PC-9 (cell line): ENCODE measurements around the gene OR11A1. TPM values are rescaled to one million over a fixed set of nuclear protein-coding genes. Genes with fewer than 3 reads are reported as not detected.

Source experiments
- BruUV-seq: library from RNA; stranded (reverse); fragments of 400-500 nt; replicated peaks from 2 replicates; lab custom pipeline; 2021; lab: Mats Ljungman, UMichigan
- CTCF ChIA-PET: fragments of 300-600 bp; sonication (Branson Sonifier 250); formaldehyde crosslinking; loops from one replicate; lab custom pipeline; 2022; ENCODE audit warnings: antibody characterized with exemption; lab: Charles Lee
- POLR2A ChIA-PET: fragments of 300-600 bp; sonication (Branson Sonifier 250); formaldehyde crosslinking; loops from one replicate; lab custom pipeline; 2022; ENCODE audit warnings: antibody characterized with exemption; ENCODE audit not compliant: unreplicated experiment; lab: Charles Lee
- DNase-seq, 2 experiments: peaks; one replicate each; pipeline versions ENCODE4 v3.0.0 to v3.0.0-alpha.2; 2015 to 2022; ENCODE audit warnings: mixed read lengths in 1 of 2
- H2AFZ ChIP-seq: fragments of 200-600 bp; sonication (generic); 2 replicates; pipeline ENCODE4 v1.8.1; 2017; ENCODE audit warnings: antibody characterized with exemption
- H3F3A ChIP-seq: fragments of 200-600 bp; sonication (generic); 2 replicates; pipeline ENCODE4 v1.8.1; 2017; ENCODE audit warnings: antibody characterized with exemption, mild to moderate bottlenecking, low read depth; ENCODE audit not compliant: insufficient read depth
- H3K27ac ChIP-seq: fragments of 200-600 bp; sonication (generic); 2 replicates; pipeline ENCODE4 v1.6.1; 2016; ENCODE audit warnings: mixed run types
- H3K27me3 ChIP-seq: fragments of 200-600 bp; sonication (generic); 2 replicates; pipeline ENCODE4 v1.6.1; 2016; ENCODE audit warnings: low read depth, mixed run types; ENCODE audit not compliant: insufficient read depth
- H3K36me3 ChIP-seq: fragments of 200-600 bp; sonication (generic); 2 replicates; pipeline ENCODE4 v1.6.1; 2016; ENCODE audit warnings: low read depth, mixed run types
- H3K4me1 ChIP-seq: fragments of 200-600 bp; sonication (generic); replicated peaks from 2 replicates; pipeline ENCODE4 v1.6.1; 2016; ENCODE audit warnings: mixed run types; ENCODE audit not compliant: insufficient read depth
- H3K4me2 ChIP-seq: fragments of 200-600 bp; sonication (generic); 2 replicates; pipeline ENCODE4 v1.6.1; 2017; ENCODE audit warnings: mixed run types
- H3K4me3 ChIP-seq: fragments of 200-600 bp; sonication (generic); 2 replicates; pipeline ENCODE4 v1.6.1; 2016; ENCODE audit warnings: mixed run types
- H3K79me2 ChIP-seq: fragments of 200-600 bp; sonication (generic); 2 replicates; pipeline ENCODE4 v1.6.1; 2017; ENCODE audit warnings: low read depth, mixed run types
- H3K9me2 ChIP-seq: fragments of 200-600 bp; sonication (generic); 2 replicates; pipeline ENCODE4 v1.8.1; 2017; ENCODE audit warnings: mild to moderate bottlenecking; ENCODE audit not compliant: insufficient read depth
- H3K9me3 ChIP-seq: fragments of 200-600 bp; sonication (generic); 2 replicates; pipeline ENCODE4 v1.8.1; 2016; ENCODE audit warnings: low read depth; ENCODE audit not compliant: insufficient read depth
- H4K20me1 ChIP-seq: fragments of 200-600 bp; sonication (generic); 2 replicates; pipeline ENCODE4 v1.8.1; 2017; ENCODE audit not compliant: insufficient read depth
- CTCF ChIP-seq: fragments of 200-600 bp; sonication (generic); conservative IDR thresholded peaks from 2 replicates; pipeline ENCODE4 v1.6.1; 2017; ENCODE audit warnings: mixed run types, antibody characterized with exemption, mild to moderate bottlenecking, moderate library complexity
- EZH2 ChIP-seq: fragments of 200-600 bp; sonication (generic); IDR thresholded peaks from 2 replicates; pipeline ENCODE4 v1.8.0; 2017; ENCODE audit warnings: antibody characterized with exemption, low read depth
- intact Hi-C: fragments of 100-400 bp; cut with micrococcal nuclease; formaldehyde crosslinking; loops from one replicate; pipeline ENCODE4 v1.10.0; 2022; ENCODE audit not compliant: unreplicated experiment
- total RNA-seq: library from RNA; stranded (reverse); gene quantifications from 2 replicates; pipeline ENCODE4 v1.2.3, GENCODE V29; 2021

OR11A1 gene
- total RNA-seq, 1 experiment from 2014 or later = not detected

GRCh38 chr6:29462022-29462421 lies 5.2 kb upstream of the OR11A1 start:
- Histone ChIP-seq H3K79me2 (no peaks in the 10 kb centered on the region), H3K4me1 (no peaks in the 10 kb centered on the region), H2AFZ (no peak overlapping the region), H4K20me1 (no peaks in the 10 kb centered on the region), H3K36me3 (no peaks in the 10 kb centered on the region), H3K27me3 (peaks cover 9% of the 10 kb centered on the region; the same call in 1 of the 2 replicates), H3K4me3 (no peak overlapping the region), H3K9me2 (no peaks in the 10 kb centered on the region), H3K4me2 (no peak overlapping the region), H3F3A (no peaks in the 10 kb centered on the region), H3K9me3 (no peaks in the 10 kb centered on the region; the same call in 1 of the 2 replicates), H3K27ac (no peak overlapping the region)
- intact Hi-C loops = no loop called here
- CTCF ChIA-PET = no interaction called here
- no TSS peak for BruUV-seq
- TF ChIP-seq CTCF = no peak
- TF ChIP-seq EZH2 = no peak
- POLR2A ChIA-PET = no interaction called here
- DNase-seq = no peak

GRCh38 chr6:29461021-29461814 lies 4.3 kb upstream of the OR11A1 start:
- H3K79me2 ChIP-seq = no peaks in the 10 kb centered on the region
- no peak overlapping the region for H3K4me2 ChIP-seq
- CTCF ChIA-PET = no interaction called here
- H3K27ac ChIP-seq = no peak overlapping the region
- no peak overlapping the region for H3K4me3 ChIP-seq
- intact Hi-C loops = no loop called here
- TF ChIP-seq EZH2 (no peak), CTCF (no peak)
- BruUV-seq = no TSS peak
- no peaks in the 10 kb centered on the region for H3K9me2 ChIP-seq
- no peaks in the 10 kb centered on the region; the same call in 1 of the 2 replicates for H3K9me3 ChIP-seq
- H3K36me3 ChIP-seq = no peaks in the 10 kb centered on the region
- POLR2A ChIA-PET = no interaction called here
- no peak overlapping the region for H2AFZ ChIP-seq
- DNase-seq = no peak
- peaks cover 9% of the 10 kb centered on the region; the same call in 1 of the 2 replicates for H3K27me3 ChIP-seq
- no peaks in the 10 kb centered on the region for H3K4me1 ChIP-seq
- no peaks in the 10 kb centered on the region for H3F3A ChIP-seq
- no peaks in the 10 kb centered on the region for H4K20me1 ChIP-seq

GRCh38 chr6:29451471-29452193 lies 5.2 kb downstream of the OR11A1 start:
- intact Hi-C loops = no loop called here
- Histone ChIP-seq H3K36me3 (no peaks in the 10 kb centered on the region), H3K4me1 (no peaks in the 10 kb centered on the region), H3K4me2 (no peak overlapping the region), H2AFZ (no peak overlapping the region), H4K20me1 (no peaks in the 10 kb centered on the region), H3F3A (no peaks in the 10 kb centered on the region), H3K79me2 (no peaks in the 10 kb centered on the region), H3K27ac (no peak overlapping the region), H3K4me3 (no peak overlapping the region), H3K9me3 (no peaks in the 10 kb centered on the region), H3K9me2 (no peaks in the 10 kb centered on the region), H3K27me3 (no peaks in the 10 kb centered on the region)
- CTCF ChIA-PET = no interaction called here
- DNase-seq = no peak
- TF ChIP-seq CTCF = no peak
- no peak for TF ChIP-seq EZH2
- no TSS peak for BruUV-seq
- POLR2A ChIA-PET = no interaction called here
